DMS153 treated with DMSO at 0.1 percent for 48 hours (cell line): ENCODE measurements around the gene LRRC8C.

Source experiments
- DNase-seq: peaks from one replicate; lab custom pipeline; 2025; ENCODE audit not compliant: unreplicated experiment; lab: John Stamatoyannopoulos, UW

LRRC8C gene

DNA sequence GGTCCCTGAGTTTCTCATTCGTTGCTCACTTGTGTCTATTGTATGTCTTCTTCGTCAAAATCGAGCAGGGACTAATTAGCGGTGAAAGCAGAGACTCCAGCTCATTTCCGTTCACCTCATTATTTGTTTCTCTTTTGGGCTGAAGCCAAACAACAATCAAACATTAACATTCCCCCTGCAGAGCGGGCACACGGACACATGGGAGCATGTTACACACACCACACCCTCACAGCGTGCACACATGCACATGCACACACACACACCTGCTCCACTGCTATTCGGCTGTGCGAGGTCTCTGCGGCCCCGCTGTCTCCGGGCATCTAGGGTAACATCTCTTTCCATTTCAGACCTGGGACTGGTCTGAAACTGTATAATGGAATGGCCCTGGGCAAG is 129.5 kb downstream of the LRRC8C start:
- DNase-seq, result peak; percentile 68

DNA sequence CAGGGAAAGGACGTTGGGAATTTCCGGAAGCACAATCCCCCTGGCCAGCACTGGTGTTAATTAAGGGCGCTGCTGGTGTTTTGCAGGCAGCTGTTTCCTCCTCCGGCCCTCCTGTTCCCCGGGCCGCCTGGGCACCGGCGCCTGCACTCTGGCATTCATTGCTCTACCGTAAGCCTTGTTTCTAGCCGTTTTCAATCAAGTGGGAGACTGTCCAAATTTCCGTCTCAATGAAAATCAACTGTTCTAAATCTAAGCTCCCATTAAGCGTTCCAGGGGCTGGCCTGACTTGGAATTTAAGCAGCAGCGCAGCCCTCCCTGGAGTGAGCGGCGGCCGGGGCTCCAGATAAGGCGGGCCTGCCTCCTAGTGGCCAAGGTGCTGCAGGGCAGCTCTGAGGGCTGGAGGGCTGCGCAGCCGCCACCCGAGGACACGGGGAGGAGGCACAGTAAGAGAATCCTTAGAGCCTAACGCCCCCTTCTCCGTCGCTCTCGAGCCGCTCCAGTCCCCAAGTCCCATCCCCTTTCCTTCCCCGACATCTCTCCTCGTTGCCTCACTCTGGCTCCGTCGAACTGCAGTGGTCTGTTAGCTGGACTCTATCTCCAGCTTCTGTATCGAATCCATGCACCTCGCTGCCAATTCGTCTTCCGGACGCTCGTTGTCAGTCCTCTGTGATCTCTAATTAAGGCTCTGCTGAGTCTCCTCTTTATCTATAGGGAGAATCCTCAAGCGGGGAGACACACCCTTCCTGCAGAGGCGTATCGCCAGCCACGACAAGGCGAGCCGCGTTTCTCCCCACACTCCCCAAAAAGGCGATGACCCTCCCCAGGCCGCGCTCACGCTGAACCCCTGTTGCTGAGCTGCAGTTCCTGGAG is 130.1 kb downstream of the LRRC8C start:
- peak; percentile 83 for DNase-seq

DNA sequence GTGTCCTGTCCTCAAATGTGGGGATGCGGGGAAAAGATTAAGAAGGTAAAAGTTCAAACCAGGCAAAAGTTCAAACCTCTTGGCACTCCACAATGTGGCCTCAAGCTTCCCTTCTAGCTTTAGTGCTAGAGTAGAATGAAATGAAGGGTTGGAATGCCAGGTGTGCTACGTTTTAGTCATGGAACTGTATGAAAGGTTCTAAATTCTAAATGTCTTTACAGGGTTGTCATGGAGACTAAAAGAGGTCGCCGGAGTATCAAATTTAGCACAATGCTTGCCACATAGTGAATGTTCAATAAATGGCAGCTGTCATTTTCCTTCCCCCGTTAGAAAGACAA is 130.7 kb downstream of the LRRC8C start:
- no peak for DNase-seq

DNA sequence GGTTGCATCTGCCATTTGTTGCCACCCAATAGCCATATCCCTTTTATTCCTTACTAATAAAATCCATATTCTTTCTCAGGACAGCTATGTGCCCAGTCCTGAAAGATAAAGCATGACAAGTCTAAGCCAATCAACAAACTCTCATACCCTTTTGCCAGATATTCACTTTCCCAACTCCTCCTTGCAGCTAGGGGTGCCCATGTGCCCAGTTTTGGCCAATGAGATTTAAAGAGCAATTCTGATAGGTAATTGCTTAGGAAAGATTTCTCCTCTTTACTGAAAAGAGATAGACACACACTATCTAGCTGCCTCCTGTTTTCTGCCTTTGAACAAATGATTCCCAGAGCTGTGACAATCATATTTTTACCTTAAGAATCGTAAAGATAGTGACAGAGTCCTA is 132.9 kb downstream of the LRRC8C start:
- no peak for DNase-seq

DNA sequence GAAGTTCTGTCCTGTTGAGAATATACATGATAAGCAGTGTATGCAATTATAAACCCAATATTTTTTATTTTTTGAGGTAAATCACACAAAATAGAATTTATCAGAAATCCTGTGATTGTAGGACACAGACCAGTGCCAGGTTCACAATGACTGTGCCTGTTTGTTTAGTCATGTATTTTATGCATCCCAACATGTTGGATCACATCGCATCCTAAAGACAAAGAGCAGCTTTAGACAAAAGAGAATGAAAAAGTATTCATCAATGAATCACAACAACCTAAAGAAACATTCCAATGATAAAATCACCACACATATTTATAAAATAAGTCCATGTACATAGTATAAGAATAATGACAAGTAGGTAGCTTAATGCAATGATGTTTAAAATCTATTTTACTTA is 134.7 kb downstream of the LRRC8C start:
- no peak for DNase-seq
